Astrocyte (in vitro differentiated cells and primary cell): Measurements from ENCODE around the gene NPAS3. TPM values are rescaled to one million over a fixed set of nuclear protein-coding genes. Genes with fewer than 3 reads are reported as not detected.

Experiments used
- DNase-seq: peaks from one replicate; pipeline ENCODE4 v3.0.0-alpha.2; 2010; ENCODE audit warnings: low read depth
- FAIRE-seq: peaks from 2 replicates; lab custom pipeline; 2011; peaks lifted over from hg19 to GRCh38; lab: Jason Lieb, UNC
- H2AFZ ChIP-seq: 2 replicates; pipeline ENCODE4 v1.6.0; 2012; ENCODE audit warnings: low read depth, low read length, inconsistent platforms
- H3K27ac ChIP-seq: 2 replicates; pipeline ENCODE4 v1.5.1; 2011; ENCODE audit warnings: low read depth, low read length, inconsistent platforms
- H3K27me3 ChIP-seq: 2 replicates; pipeline ENCODE4 v1.6.0; 2011; ENCODE audit warnings: low read length, inconsistent platforms; ENCODE audit not compliant: insufficient read depth
- H3K36me3 ChIP-seq: 2 replicates; pipeline ENCODE4 v1.5.1; 2011; ENCODE audit warnings: low read length, inconsistent platforms; ENCODE audit not compliant: insufficient read depth
- H3K4me1 ChIP-seq: 2 replicates; pipeline ENCODE4 v1.5.1; 2011; ENCODE audit warnings: low read length, inconsistent platforms; ENCODE audit not compliant: insufficient read depth
- H3K4me2 ChIP-seq: 2 replicates; pipeline ENCODE4 v1.6.0; 2012; ENCODE audit warnings: low read length, inconsistent platforms
- H3K4me3 ChIP-seq: 2 replicates; pipeline ENCODE4 v1.5.1; 2011; ENCODE audit warnings: low read depth, mild to moderate bottlenecking, low read length, inconsistent platforms; ENCODE audit not compliant: insufficient read depth
- H3K79me2 ChIP-seq: 2 replicates; pipeline ENCODE4 v1.6.0; 2012; ENCODE audit warnings: mild to moderate bottlenecking, low read length, inconsistent platforms; ENCODE audit not compliant: insufficient read depth
- H3K9ac ChIP-seq: 2 replicates; pipeline ENCODE4 v1.6.0; 2012; ENCODE audit warnings: mild to moderate bottlenecking, low read length, inconsistent platforms
- H3K9me3 ChIP-seq: 2 replicates; pipeline ENCODE4 v1.5.1; 2012; ENCODE audit warnings: low read depth, mild to moderate bottlenecking, low read length, inconsistent platforms; ENCODE audit not compliant: insufficient read depth
- H4K20me1 ChIP-seq: 2 replicates; pipeline ENCODE4 v1.6.0; 2012; ENCODE audit warnings: low read length, inconsistent platforms; ENCODE audit not compliant: insufficient read depth
- H3K27ac Mint-ChIP-seq: one replicate; pipeline ENCODE4 v1.8.0; 2021; ENCODE audit warnings: mild to moderate bottlenecking, mixed read lengths; ENCODE audit not compliant: unreplicated experiment
- H3K27me3 Mint-ChIP-seq: one replicate; pipeline ENCODE4 v1.8.0; 2021; ENCODE audit warnings: low read depth, mixed read lengths; ENCODE audit not compliant: unreplicated experiment
- H3K36me3 Mint-ChIP-seq: one replicate; pipeline ENCODE4 v1.8.0; 2021; ENCODE audit warnings: low read depth, mixed read lengths; ENCODE audit not compliant: unreplicated experiment
- H3K4me1 Mint-ChIP-seq: one replicate; pipeline ENCODE4 v1.8.0; 2021; ENCODE audit warnings: low read depth, mixed read lengths; ENCODE audit not compliant: unreplicated experiment
- H3K4me3 Mint-ChIP-seq: one replicate; pipeline ENCODE4 v1.8.0; 2021; ENCODE audit warnings: mild to moderate bottlenecking, moderate library complexity, mixed read lengths; ENCODE audit not compliant: unreplicated experiment
- H3K9me3 Mint-ChIP-seq: one replicate; pipeline ENCODE4 v1.8.0; 2021; ENCODE audit warnings: mild to moderate bottlenecking, mixed read lengths; ENCODE audit not compliant: unreplicated experiment
- CTCF ChIP-seq: IDR thresholded peaks from 2 replicates; pipeline ENCODE4 v1.5.1; 2011; ENCODE audit warnings: low read depth, mild to moderate bottlenecking, inconsistent platforms, low read length, moderate library complexity; ENCODE audit not compliant: insufficient read depth
- EZH2 ChIP-seq: IDR thresholded peaks from 2 replicates; pipeline ENCODE4 v1.6.1; 2012; ENCODE audit warnings: mild to moderate bottlenecking, low read length, inconsistent platforms; ENCODE audit not compliant: insufficient read depth
- total RNA-seq: library from RNA; stranded (reverse); gene quantifications from 2 replicates; pipeline ENCODE4 v1.2.1, GENCODE V29; 2021

Gene NPAS3
- total RNA-seq, 1 donor from 2014 or later = 2.6 TPM

- Mint-ChIP-seq H3K4me3 (no peak overlapping the region), H3K4me1 (peaks cover 10% of the 10 kb centered on the region), H3K27me3 (peaks cover 3% of the 10 kb centered on the region), H3K27ac (no peak overlapping the region), H3K9me3 (no peaks in the 10 kb centered on the region), H3K36me3 (no peaks in the 10 kb centered on the region)
- no peak overlapping the region for H3K9ac ChIP-seq
- no peak overlapping the region for H3K4me2 ChIP-seq
- H3K36me3 ChIP-seq = no peaks in the 10 kb centered on the region
- no peaks in the 10 kb centered on the region for H3K9me3 ChIP-seq
- no peaks in the 10 kb centered on the region for H3K27me3 ChIP-seq
- no peaks in the 10 kb centered on the region for H3K79me2 ChIP-seq
- no peaks in the 10 kb centered on the region for H3K4me1 ChIP-seq
- no peak overlapping the region for H3K4me3 ChIP-seq
- TF ChIP-seq EZH2 (no peak), CTCF (no peak)
- no peaks in the 10 kb centered on the region for H4K20me1 ChIP-seq
- FAIRE-seq = no peak
- H3K27ac ChIP-seq = no peak overlapping the region
- no peak overlapping the region for H2AFZ ChIP-seq
- no peak for DNase-seq
These were observed 873.0 kb downstream of the NPAS3 start for GRCh38 chr14:33811721-33812120.

GRCh38 chr14:33812181-33812580 lies 873.5 kb downstream of the NPAS3 start:
- H2AFZ ChIP-seq = no peak overlapping the region
- no peaks in the 10 kb centered on the region for H3K4me1 ChIP-seq
- no peak overlapping the region for H3K27ac Mint-ChIP-seq
- DNase-seq (no peak), FAIRE-seq (no peak)
- H3K9me3 ChIP-seq = no peaks in the 10 kb centered on the region
- no peaks in the 10 kb centered on the region for H3K79me2 ChIP-seq
- H3K36me3 ChIP-seq = no peaks in the 10 kb centered on the region
- H3K27ac ChIP-seq = no peak overlapping the region
- no peaks in the 10 kb centered on the region for H4K20me1 ChIP-seq
- H3K9ac ChIP-seq = no peak overlapping the region
- no peak for TF ChIP-seq EZH2
- H3K36me3 Mint-ChIP-seq = no peaks in the 10 kb centered on the region
- no peaks in the 10 kb centered on the region for H3K27me3 ChIP-seq
- H3K4me3 ChIP-seq = no peak overlapping the region
- H3K4me3 Mint-ChIP-seq = no peak overlapping the region
- H3K27me3 Mint-ChIP-seq = no peaks in the 10 kb centered on the region
- no peaks in the 10 kb centered on the region for H3K9me3 Mint-ChIP-seq
- H3K4me2 ChIP-seq = no peak overlapping the region
- H3K4me1 Mint-ChIP-seq = peaks cover 10% of the 10 kb centered on the region

GRCh38 chr14:33812601-33813000 lies 873.9 kb downstream of the NPAS3 start:
- no peak overlapping the region for H3K27ac Mint-ChIP-seq
- H3K79me2 ChIP-seq = no peaks in the 10 kb centered on the region
- peaks cover 10% of the 10 kb centered on the region for H3K4me1 Mint-ChIP-seq
- H3K4me1 ChIP-seq = no peaks in the 10 kb centered on the region
- no peaks in the 10 kb centered on the region for H3K9me3 Mint-ChIP-seq
- H4K20me1 ChIP-seq = no peaks in the 10 kb centered on the region
- H2AFZ ChIP-seq = no peak overlapping the region
- H3K36me3 Mint-ChIP-seq = no peaks in the 10 kb centered on the region
- no peak overlapping the region for H3K4me3 Mint-ChIP-seq
- H3K4me2 ChIP-seq = no peak overlapping the region
- no peak overlapping the region for H3K27ac ChIP-seq
- H3K27me3 ChIP-seq = no peaks in the 10 kb centered on the region
- H3K9ac ChIP-seq = no peak overlapping the region
- no peaks in the 10 kb centered on the region for H3K9me3 ChIP-seq
- H3K4me3 ChIP-seq = no peak overlapping the region
- no peak for FAIRE-seq
- H3K36me3 ChIP-seq = no peaks in the 10 kb centered on the region
- no peak for DNase-seq
- TF ChIP-seq EZH2 = no peak
- TF ChIP-seq CTCF = no peak
- H3K27me3 Mint-ChIP-seq = no peaks in the 10 kb centered on the region
